Testis (tissue), 3 donors: ENCODE results near the gene GTF2F1. TPM values are rescaled to one million over a fixed set of nuclear protein-coding genes. Genes with fewer than 3 reads are reported as not detected.
A peak's percentile ranks its signal among the peaks of the same experiment; 100 is the strongest.

ENCODE experiments used
- DNase-seq: peaks from one replicate; pipeline ENCODE4 v3.0.0-alpha.2; 2019
- H3K27ac ChIP-seq, 2 donors: fragments of 200-600 bp; sonication (generic); one replicate each; pipeline ENCODE4 v1.5.1; 2019
- H3K27me3 ChIP-seq: fragments of 200-600 bp; sonication (generic); one replicate; pipeline ENCODE4 v1.5.1; 2019
- H3K36me3 ChIP-seq: fragments of 200-600 bp; sonication (generic); one replicate; pipeline ENCODE4 v1.5.1; 2017; ENCODE audit warnings: low read depth; ENCODE audit errors: missing control alignments
- H3K4me1 ChIP-seq: fragments of 200-600 bp; sonication (generic); one replicate; pipeline ENCODE4 v1.5.1; 2019
- H3K4me3 ChIP-seq, 2 donors: fragments of 200-600 bp; sonication (generic); one replicate each; pipeline ENCODE4 v1.5.1; 2017 to 2019
- H3K9me3 ChIP-seq: fragments of 200-600 bp; sonication (generic); one replicate; pipeline ENCODE4 v1.5.1; 2017
- CTCF ChIP-seq, 3 experiments: fragments of 450-650 bp in 2 of 3; fragments of 200-600 bp in 1 of 3; sonication (generic) in 1 of 3; IDR thresholded peaks; one replicate each; pipeline ENCODE4 v1.5.1; 2016 to 2019; ENCODE audit warnings: antibody characterized with exemption in 3 of 3, mild to moderate bottlenecking in 2 of 3, moderate library complexity in 1 of 3
- POLR2A ChIP-seq: fragments of 450-650 bp; IDR thresholded peaks from one replicate; pipeline ENCODE4 v1.6.1; 2017; ENCODE audit warnings: antibody characterized with exemption, mild to moderate bottlenecking, moderate library complexity
- WGBS, 2 donors: methylation state at CpG; one replicate each; pipeline ENCODE4 v1.1.5; 2018; 5-methylcytosine and 5-hydroxymethylcytosine counted together
- intact Hi-C: fragments of 100-400 bp; cut with DNase I; formaldehyde crosslinking; loops from one replicate; pipeline ENCODE4 v1.15.1; 2023; ENCODE audit warnings: low total_unique reads
- polyA plus RNA-seq: library from polyadenylated mRNA; stranded (reverse); fragments of 350-450 nt; fragmentation: Illumina TruSeq; extraction: RNeasy Lipid Tissue Mini Kit (QIAGEN cat#74804); gene quantifications from one replicate; pipeline ENCODE4 v1.2.3, GENCODE V29; 2014; ENCODE audit warnings: low read depth, low replicate concordance; ENCODE audit not compliant: insufficient read depth
- total RNA-seq, 2 donors: library from RNA; depleted of rRNA; stranded (reverse); fragments of >200 nt; gene quantifications; one replicate each; pipeline ENCODE4 v1.2.3, GENCODE V29; 2016

GTF2F1 gene
- total and polyA plus RNA-seq, 3 donors from 2014 or later = 78.1 to 122 (median 81.1) TPM

GRCh38 chr19:6427131-6427530, 34.2 kb upstream of the GTF2F1 start:
- intact Hi-C loops = loop anchor here (5.0 kb wide), 1 partner anchor 35 kb away; the partner anchor contains the start of gene GTF2F1
- no peak for TF ChIP-seq CTCF (IDR thresholded peaks at IDR 0.05)
- no peak for TF ChIP-seq POLR2A
- Histone ChIP-seq H3K36me3 (no peaks in the 10 kb centered on the region), H3K27ac (no peak overlapping the region), H3K27me3 (no peaks in the 10 kb centered on the region), H3K9me3 (no peaks in the 10 kb centered on the region), H3K4me1 (peaks cover 13% of the 10 kb centered on the region), H3K4me3 (no peak overlapping the region)
- 94 to 100% methylated on average over 1 to 18 of the region's 18 CpGs for WGBS, 2 donors
- DNase-seq = no peak

GRCh38 chr19:6425732-6426620, 33.0 kb upstream of the GTF2F1 start:
- Histone ChIP-seq H3K9me3 (no peaks in the 10 kb centered on the region), H3K27me3 (no peaks in the 10 kb centered on the region), H3K4me3 (peak overlapping the region in 1 of 2 donors; percentile 44), H3K36me3 (no peaks in the 10 kb centered on the region), H3K4me1 (peaks cover 16% of the 10 kb centered on the region), H3K27ac (peak overlapping the region; percentile 53 to 87)
- intact Hi-C loops = loop anchor here (5.0 kb wide), 1 partner anchor 34 kb away; the partner anchor contains the start of gene GTF2F1
- DNase-seq = no peak
- WGBS, 2 donors = 71 to 73% methylated on average over 19 to 21 of the region's 21 CpGs
- TF ChIP-seq CTCF (IDR thresholded peaks at IDR 0.05) (peak in 1 of 3 experiments; percentile 11), POLR2A (no peak)

- WGBS, 2 donors = 2 to 6% methylated on average over 38 to 43 of the region's 43 CpGs
- TF ChIP-seq POLR2A (no peak), CTCF (IDR thresholded peaks at IDR 0.05) (peak in 1 of 3 experiments; percentile 1)
- Histone ChIP-seq H3K4me3 (peak overlapping the region in 1 of 2 donors; percentile 44), H3K27me3 (no peaks in the 10 kb centered on the region), H3K4me1 (peaks cover 16% of the 10 kb centered on the region), H3K27ac (peak overlapping the region; percentile 53 to 87), H3K9me3 (no peaks in the 10 kb centered on the region), H3K36me3 (no peaks in the 10 kb centered on the region)
- peak; percentile 100 for DNase-seq
- intact Hi-C loops = loop anchor here (5.0 kb wide), 1 partner anchor 33 kb away; the partner anchor contains the start of gene GTF2F1
These were observed 32.2 kb upstream of the GTF2F1 start for GRCh38 chr19:6424939-6425731.

GRCh38 chr19:6424195-6424938, 31.4 kb upstream of the GTF2F1 start, which contains the start of gene KHSRP:
Gene KHSRP (minus strand): TSS chr19:6424811. CDS start chr19:6424701, 110 bp downstream.
- Histone ChIP-seq H3K36me3 (no peaks in the 10 kb centered on the region), H3K9me3 (no peaks in the 10 kb centered on the region), H3K4me1 (peaks cover 16% of the 10 kb centered on the region), H3K4me3 (peak within 1 kb of the TSS; percentile 82 to 88), H3K27me3 (no peaks in the 10 kb centered on the region), H3K27ac (peak within 1 kb of the TSS; percentile 74 to 87)
- TF ChIP-seq POLR2A (peak; percentile 66), CTCF (IDR thresholded peaks at IDR 0.05) (no peak)
- intact Hi-C loops = no loop called here
- WGBS, 2 donors = 0% methylated on average over 6 to 59 of the region's 114 CpGs
- no peak for DNase-seq
